Mucosa of rectum (tissue), 2 donors: ENCODE measurements around the gene SEPTIN5.

Experiments
- H3K27ac ChIP-seq, 2 donors: one replicate each; pipeline ENCODE4 v1.7.0; 2013; ENCODE audit warnings: inconsistent platforms in 2 of 2, low read depth in 2 of 2, low read length in 2 of 2
- H3K27me3 ChIP-seq, 2 donors: one replicate each; pipeline ENCODE4 v1.7.0; 2013; ENCODE audit warnings: low read length in 2 of 2; ENCODE audit not compliant: control insufficient read depth in 2 of 2, insufficient read depth in 2 of 2
- H3K36me3 ChIP-seq, 2 donors: one replicate each; pipeline ENCODE4 v1.7.0; 2013; ENCODE audit warnings: low read length in 2 of 2; ENCODE audit not compliant: control insufficient read depth in 2 of 2, insufficient read depth in 2 of 2
- H3K4me1 ChIP-seq, 2 donors: one replicate each; pipeline ENCODE4 v1.7.0; 2013; ENCODE audit warnings: low read length in 2 of 2, mild to moderate bottlenecking in 1 of 2; ENCODE audit not compliant: control insufficient read depth in 2 of 2, insufficient read depth in 2 of 2
- H3K4me3 ChIP-seq, 2 donors: one replicate each; pipeline ENCODE4 v1.7.0; 2013; ENCODE audit warnings: low read length in 2 of 2
- H3K9ac ChIP-seq, 2 donors: one replicate each; pipeline ENCODE4 v1.7.0; 2013; ENCODE audit warnings: low read length in 2 of 2, low read depth in 1 of 2, mild to moderate bottlenecking in 1 of 2
- H3K9me3 ChIP-seq, 2 donors: one replicate each; pipeline ENCODE4 v1.7.0; 2013; ENCODE audit warnings: low read length in 2 of 2; ENCODE audit not compliant: control insufficient read depth in 2 of 2
- donor health status: healthy.
- donor health status: Normal muscosa, but diverticular disease.

Gene SEPTIN5

GRCh38 chr22:19742160-19743066 lies 28.1 kb downstream of the SEPTIN5 start:
- Histone ChIP-seq H3K36me3 (no peaks in the 10 kb centered on the region), H3K27me3 (peaks cover 0 to 3% of the 10 kb centered on the region in 2 donors), H3K9me3 (no peaks in the 10 kb centered on the region), H3K27ac (no peak overlapping the region), H3K4me1 (no peaks in the 10 kb centered on the region), H3K9ac (no peak overlapping the region), H3K4me3 (no peak overlapping the region)

- Histone ChIP-seq H3K4me1 (no peaks in the 10 kb centered on the region), H3K4me3 (no peak overlapping the region), H3K27me3 (peaks cover 0 to 3% of the 10 kb centered on the region in 2 donors), H3K9ac (no peak overlapping the region), H3K36me3 (no peaks in the 10 kb centered on the region), H3K9me3 (no peaks in the 10 kb centered on the region), H3K27ac (no peak overlapping the region)
Observed at GRCh38 chr22:19743081-19743480, 28.8 kb downstream of the SEPTIN5 start.

- Histone ChIP-seq H3K36me3 (no peaks in the 10 kb centered on the region), H3K27me3 (peaks cover 3 to 7% of the 10 kb centered on the region in 2 donors), H3K4me1 (no peaks in the 10 kb centered on the region), H3K27ac (no peak overlapping the region), H3K9ac (no peak overlapping the region), H3K4me3 (no peak overlapping the region), H3K9me3 (no peaks in the 10 kb centered on the region)
Observed at GRCh38 chr22:19743651-19744050, 29.3 kb downstream of the SEPTIN5 start.

DNA sequence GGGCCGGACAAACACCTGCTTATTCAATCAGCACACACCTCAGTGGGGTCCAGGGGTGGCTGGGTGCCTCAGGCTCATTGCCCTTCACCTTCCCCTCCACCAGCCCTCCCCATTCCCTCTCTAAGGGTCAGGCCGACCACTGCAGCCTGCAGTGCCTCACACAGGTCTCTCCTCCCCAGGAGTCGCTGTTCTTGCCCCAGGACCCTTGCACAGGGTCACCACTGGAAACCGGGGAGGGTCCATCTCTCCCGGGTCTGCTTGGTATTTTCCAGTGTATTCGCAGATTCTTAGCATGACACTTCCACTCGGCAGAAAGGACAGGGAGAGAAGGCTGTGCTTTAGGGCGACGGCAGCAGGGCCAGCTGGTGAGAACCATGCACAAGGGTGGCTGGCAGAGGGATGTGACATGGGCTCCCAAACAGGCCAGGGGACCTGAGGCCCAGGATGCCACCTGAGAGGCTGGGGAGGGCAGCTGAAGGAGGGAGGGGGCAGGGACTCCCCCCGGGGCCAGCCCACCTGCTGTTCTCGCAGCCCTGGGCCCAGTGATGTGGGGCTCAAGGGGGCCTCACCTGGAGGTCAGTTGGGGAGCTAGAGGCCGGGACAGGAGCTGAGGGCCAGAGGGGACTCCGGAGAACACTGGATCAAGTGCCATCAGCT lies 30.2 kb downstream of the SEPTIN5 start:
- Histone ChIP-seq H3K36me3 (no peaks in the 10 kb centered on the region), H3K9ac (no peak overlapping the region), H3K4me3 (no peak overlapping the region), H3K27ac (no peak overlapping the region), H3K9me3 (no peaks in the 10 kb centered on the region), H3K4me1 (no peaks in the 10 kb centered on the region), H3K27me3 (peaks cover 6 to 9% of the 10 kb centered on the region in 2 donors)

DNA sequence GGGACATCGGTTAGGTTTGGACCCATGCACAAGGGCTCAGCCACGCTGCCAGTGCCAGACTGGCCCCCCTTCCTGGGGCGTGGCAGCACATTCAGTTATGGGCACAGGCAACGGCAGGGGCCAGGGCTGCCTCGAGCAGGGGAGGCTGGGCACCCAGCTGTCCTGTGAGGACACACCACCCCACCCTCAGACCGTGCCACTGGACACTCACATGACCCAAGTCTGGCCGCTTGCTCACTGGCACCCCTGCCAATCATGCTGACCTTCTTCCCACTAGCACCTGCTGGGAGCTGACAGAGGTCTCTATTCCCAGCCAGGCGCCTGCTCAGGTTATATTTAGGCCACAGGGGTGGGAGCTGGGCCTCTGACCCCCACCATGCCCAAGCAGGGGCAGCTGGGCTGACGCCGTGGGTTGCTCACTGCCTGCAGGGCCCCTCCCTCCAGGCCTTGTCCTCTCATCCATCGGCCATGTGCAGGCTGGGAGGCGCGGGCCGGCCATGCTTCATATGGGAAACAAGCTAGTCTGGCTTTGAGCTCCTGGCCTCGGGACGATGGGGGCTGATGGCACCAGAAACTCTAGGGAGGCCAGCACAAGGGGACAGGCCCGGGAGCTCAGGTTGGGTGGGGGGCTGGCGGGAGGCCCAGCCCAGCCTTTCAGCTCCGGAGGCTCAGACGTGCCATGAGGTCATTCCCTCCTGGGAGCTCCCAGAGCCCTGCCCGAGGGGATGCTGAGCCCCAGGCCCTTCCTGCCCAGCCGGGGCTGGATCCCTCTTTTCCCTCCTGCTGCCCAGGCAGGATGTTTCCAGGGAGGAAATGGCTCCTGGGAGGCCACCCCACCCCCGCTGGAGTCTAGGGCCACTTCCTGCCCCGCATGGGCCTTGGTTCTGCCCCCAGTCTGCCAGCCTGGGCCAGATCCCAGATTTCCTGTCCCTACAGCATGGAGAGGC lies 31.1 kb downstream of the SEPTIN5 start:
- H3K36me3 ChIP-seq = no peaks in the 10 kb centered on the region
- peaks cover 6 to 9% of the 10 kb centered on the region in 2 donors for H3K27me3 ChIP-seq
- no peak overlapping the region for H3K27ac ChIP-seq
- H3K4me1 ChIP-seq = no peaks in the 10 kb centered on the region
- H3K9me3 ChIP-seq = no peaks in the 10 kb centered on the region
- no peak overlapping the region for H3K9ac ChIP-seq
- no peak overlapping the region for H3K4me3 ChIP-seq

GRCh38 chr22:19746726-19747125 lies 32.4 kb downstream of the SEPTIN5 start:
- Histone ChIP-seq H3K27ac (no peak overlapping the region), H3K36me3 (no peaks in the 10 kb centered on the region), H3K9ac (no peak overlapping the region), H3K4me1 (no peaks in the 10 kb centered on the region), H3K9me3 (no peaks in the 10 kb centered on the region), H3K27me3 (peaks cover 9 to 14% of the 10 kb centered on the region in 2 donors), H3K4me3 (no peak overlapping the region)

DNA sequence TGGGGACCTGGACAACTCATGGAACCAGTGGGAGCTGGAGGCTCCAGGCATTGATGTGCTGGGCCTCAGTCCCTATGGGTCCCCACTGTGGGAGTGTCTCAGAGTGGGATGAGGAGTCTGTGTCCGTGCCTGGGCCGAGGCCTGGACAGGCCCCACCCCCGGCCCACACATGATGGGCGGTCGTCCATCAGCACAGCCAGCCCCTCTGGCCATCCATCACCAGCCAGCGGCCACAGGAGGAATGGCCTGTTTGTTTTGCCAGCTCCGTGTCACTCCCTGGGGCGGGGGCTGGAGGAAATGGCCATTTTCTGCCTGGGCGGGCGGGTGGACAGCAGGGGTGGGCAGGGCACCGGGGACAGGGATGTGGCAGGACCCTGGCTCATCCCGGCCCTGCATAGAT lies 33.2 kb downstream of the SEPTIN5 start:
- Histone ChIP-seq H3K9me3 (no peaks in the 10 kb centered on the region), H3K36me3 (no peaks in the 10 kb centered on the region), H3K4me1 (no peaks in the 10 kb centered on the region), H3K27ac (no peak overlapping the region), H3K4me3 (no peak overlapping the region), H3K9ac (no peak overlapping the region), H3K27me3 (peaks cover 9 to 14% of the 10 kb centered on the region in 2 donors)

DNA sequence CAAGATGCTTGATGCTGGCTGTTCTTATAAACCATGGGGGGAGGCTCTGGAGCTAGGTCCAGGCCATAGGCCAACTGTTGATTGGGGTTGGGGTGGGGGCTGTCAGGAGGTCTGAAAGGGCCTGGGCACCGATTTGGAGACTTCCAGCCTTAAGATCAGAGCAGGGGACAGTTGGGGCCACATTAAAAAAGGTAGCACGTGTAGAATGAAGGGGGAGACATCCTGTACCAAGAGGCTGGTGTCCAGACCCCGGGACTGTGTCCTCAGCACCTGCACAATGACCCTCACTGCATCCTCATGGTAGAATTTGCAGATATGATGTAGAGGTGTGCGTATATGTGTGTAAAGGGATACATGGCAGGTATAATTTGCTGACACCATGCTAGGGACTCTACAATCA lies 33.8 kb downstream of the SEPTIN5 start:
- Histone ChIP-seq H3K9ac (no peak overlapping the region), H3K4me3 (no peak overlapping the region), H3K27me3 (peaks cover 10 to 17% of the 10 kb centered on the region in 2 donors), H3K9me3 (no peaks in the 10 kb centered on the region), H3K36me3 (no peaks in the 10 kb centered on the region), H3K27ac (no peak overlapping the region), H3K4me1 (no peaks in the 10 kb centered on the region)

- no peak overlapping the region for H3K9ac ChIP-seq
- no peaks in the 10 kb centered on the region for H3K9me3 ChIP-seq
- H3K27ac ChIP-seq = no peak overlapping the region
Observed at GRCh38 chr22:19748991-19749664, 34.8 kb downstream of the SEPTIN5 start.

More at GRCh38 chr22:19748991-19749664, 34.8 kb downstream of the SEPTIN5 start:
- Histone ChIP-seq H3K4me1 (no peaks in the 10 kb centered on the region), H3K4me3 (no peak overlapping the region), H3K36me3 (no peaks in the 10 kb centered on the region), H3K27me3 (peaks cover 19 to 25% of the 10 kb centered on the region in 2 donors)
